Measurements from ENCODE around the gene TTLL13. TPM values are rescaled to one million over a fixed set of nuclear protein-coding genes. Genes with fewer than 3 reads are reported as not detected.
"Not testable (repeated sequence)": the region's sequence is repeated elsewhere in the genome, so short reads cannot be mapped to it uniquely, and the experiment has no call there.

Gene TTLL13
- total RNA-seq, 1 donor from 2014 or later, result 0.19 TPM

DNA sequence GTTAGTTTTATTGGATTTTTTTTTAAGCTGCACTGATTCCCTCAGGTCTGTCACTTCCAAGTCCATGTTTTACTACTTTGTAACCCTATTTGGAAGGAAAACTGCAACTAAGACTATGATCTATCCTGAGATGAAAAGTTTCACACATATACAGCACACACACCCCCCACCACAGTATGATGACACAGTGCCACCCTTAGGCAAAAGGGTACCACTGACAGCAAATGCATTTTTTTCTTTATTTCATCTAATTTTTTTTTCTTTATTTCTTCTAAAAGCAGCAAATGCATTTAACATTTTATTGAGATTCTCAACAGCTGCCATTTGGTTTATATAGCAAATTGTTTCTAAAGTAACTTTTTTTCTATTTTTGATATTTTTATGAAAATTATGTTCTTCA lies 37.3 kb downstream of the TTLL13 start:
- Histone ChIP-seq H3K36me3 (no peaks in the 10 kb centered on the region), H3K27me3 (ENCODE audit: low read depth) (no peaks in the 10 kb centered on the region), H3K9me3 (replicated peaks) (no peaks in the 10 kb centered on the region), H3K27ac (replicated peaks) (no peak overlapping the region), H3K4me3 (no peak overlapping the region), H3K4me1 (no peaks in the 10 kb centered on the region)
- DNase-seq, result no peak
- intact Hi-C loops (cut with micrococcal nuclease), result no loop called here
- TF ChIP-seq, protein P1, sequence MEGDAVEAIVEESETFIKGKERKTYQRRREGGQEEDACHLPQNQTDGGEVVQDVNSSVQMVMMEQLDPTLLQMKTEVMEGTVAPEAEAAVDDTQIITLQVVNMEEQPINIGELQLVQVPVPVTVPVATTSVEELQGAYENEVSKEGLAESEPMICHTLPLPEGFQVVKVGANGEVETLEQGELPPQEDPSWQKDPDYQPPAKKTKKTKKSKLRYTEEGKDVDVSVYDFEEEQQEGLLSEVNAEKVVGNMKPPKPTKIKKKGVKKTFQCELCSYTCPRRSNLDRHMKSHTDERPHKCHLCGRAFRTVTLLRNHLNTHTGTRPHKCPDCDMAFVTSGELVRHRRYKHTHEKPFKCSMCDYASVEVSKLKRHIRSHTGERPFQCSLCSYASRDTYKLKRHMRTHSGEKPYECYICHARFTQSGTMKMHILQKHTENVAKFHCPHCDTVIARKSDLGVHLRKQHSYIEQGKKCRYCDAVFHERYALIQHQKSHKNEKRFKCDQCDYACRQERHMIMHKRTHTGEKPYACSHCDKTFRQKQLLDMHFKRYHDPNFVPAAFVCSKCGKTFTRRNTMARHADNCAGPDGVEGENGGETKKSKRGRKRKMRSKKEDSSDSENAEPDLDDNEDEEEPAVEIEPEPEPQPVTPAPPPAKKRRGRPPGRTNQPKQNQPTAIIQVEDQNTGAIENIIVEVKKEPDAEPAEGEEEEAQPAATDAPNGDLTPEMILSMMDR (IDR thresholded peaks at IDR 0.05; ENCODE audit: borderline replicate concordance), result peak; percentile 52

DNA sequence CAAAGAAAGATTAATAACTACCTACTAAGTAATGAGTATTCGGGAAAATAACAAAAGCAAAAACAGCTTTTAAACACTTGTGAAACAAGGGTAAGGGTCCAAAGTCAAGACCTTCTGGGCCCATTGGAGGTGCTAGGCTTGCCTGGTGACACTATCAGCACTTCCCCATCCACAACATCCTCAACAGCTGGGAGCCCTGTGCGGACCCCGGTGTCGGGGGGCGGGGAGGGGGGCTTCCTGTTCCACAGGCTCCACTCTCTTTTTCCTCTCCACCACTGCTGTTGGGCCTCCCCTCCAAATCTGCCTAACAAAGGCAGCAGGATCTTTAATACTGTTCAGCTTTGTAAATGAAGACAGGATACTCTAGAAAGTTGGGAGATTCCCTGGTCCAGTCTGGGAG lies 37.7 kb downstream of the TTLL13 start:
- no peaks in the 10 kb centered on the region for H3K27me3 ChIP-seq (ENCODE audit: low read depth)
- H3K27ac ChIP-seq (replicated peaks), result no peak overlapping the region
- DNase-seq, result no peak
- H3K9me3 ChIP-seq (replicated peaks), result no peaks in the 10 kb centered on the region
- TF ChIP-seq, protein P1 (IDR thresholded peaks at IDR 0.05; ENCODE audit: borderline replicate concordance), result no peak
- H3K4me3 ChIP-seq, result no peak overlapping the region
- no peaks in the 10 kb centered on the region for H3K36me3 ChIP-seq
- intact Hi-C loops (cut with micrococcal nuclease), result no loop called here
- H3K4me1 ChIP-seq, result no peaks in the 10 kb centered on the region

DNA sequence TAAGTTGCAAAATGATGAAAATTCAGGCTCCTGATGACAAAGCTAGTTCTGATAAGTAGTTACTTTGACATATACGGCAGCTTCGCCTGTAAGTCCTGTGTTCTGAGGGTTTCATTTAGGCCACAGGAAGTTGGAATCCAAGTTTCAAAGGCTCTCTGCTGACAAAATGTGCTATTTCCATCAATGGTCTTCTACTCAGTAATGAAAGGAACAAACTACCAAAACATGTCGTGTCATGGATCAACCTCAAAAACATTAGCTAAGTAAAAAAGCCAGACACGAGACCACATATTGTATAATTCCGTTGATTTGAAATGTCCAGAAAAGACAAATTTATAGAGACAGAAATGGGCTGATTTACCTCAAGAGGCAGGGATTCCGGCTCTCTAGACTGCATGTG lies 38.6 kb downstream of the TTLL13 start:
- no peaks in the 10 kb centered on the region for H3K27me3 ChIP-seq (ENCODE audit: low read depth)
- intact Hi-C loops (cut with micrococcal nuclease), result no loop called here
- no peak overlapping the region for H3K27ac ChIP-seq (replicated peaks)
- H3K36me3 ChIP-seq, result no peaks in the 10 kb centered on the region
- H3K4me1 ChIP-seq, result no peaks in the 10 kb centered on the region
- DNase-seq, result no peak
- TF ChIP-seq, protein P1 (IDR thresholded peaks at IDR 0.05; ENCODE audit: borderline replicate concordance), result no peak
- H3K4me3 ChIP-seq, result no peak overlapping the region
- no peaks in the 10 kb centered on the region for H3K9me3 ChIP-seq (replicated peaks)

DNA sequence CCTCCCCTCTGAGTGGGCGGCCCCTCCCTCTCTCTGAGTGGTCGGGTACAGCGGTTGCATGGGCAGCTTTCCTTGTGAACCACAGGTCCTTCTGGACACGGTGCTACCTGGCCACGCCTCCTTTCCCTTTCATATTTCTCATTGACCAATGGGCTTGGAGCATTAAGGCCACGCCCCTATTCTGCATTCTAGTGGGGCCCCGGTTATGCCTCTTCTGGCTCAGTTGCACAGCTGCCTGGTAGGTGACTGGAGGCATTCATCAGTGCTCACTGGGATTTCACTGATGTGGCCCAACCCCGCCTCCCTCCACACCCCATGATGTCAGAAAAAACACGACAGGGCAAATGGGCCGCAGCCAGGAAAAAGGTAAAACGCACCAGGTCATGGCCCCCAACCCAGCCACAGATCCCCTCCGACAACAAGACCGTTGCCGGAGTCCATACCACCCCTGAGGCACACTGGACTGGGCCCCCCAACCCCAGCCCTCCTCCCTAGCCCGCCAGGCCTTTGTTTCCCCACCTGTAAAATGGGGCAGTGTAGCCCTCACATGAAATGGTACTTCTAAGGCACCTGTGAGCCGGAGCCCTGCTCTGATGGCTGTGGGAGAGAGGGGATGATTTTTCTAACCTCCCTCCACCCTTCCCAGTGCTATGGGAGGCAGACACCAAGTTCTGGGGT lies 42.5 kb downstream of the TTLL13 start:
- no peaks in the 10 kb centered on the region for H3K27me3 ChIP-seq (ENCODE audit: low read depth)
- H3K27ac ChIP-seq (replicated peaks), result no peak overlapping the region
- DNase-seq, result no peak
- intact Hi-C loops (cut with micrococcal nuclease), result no loop called here
- TF ChIP-seq, protein P1 (IDR thresholded peaks at IDR 0.05; ENCODE audit: borderline replicate concordance), result no peak
- no peaks in the 10 kb centered on the region for H3K9me3 ChIP-seq (replicated peaks)
- H3K4me3 ChIP-seq, result no peak overlapping the region
- H3K36me3 ChIP-seq, result no peaks in the 10 kb centered on the region
- H3K4me1 ChIP-seq, result peaks cover 6% of the 10 kb centered on the region

DNA sequence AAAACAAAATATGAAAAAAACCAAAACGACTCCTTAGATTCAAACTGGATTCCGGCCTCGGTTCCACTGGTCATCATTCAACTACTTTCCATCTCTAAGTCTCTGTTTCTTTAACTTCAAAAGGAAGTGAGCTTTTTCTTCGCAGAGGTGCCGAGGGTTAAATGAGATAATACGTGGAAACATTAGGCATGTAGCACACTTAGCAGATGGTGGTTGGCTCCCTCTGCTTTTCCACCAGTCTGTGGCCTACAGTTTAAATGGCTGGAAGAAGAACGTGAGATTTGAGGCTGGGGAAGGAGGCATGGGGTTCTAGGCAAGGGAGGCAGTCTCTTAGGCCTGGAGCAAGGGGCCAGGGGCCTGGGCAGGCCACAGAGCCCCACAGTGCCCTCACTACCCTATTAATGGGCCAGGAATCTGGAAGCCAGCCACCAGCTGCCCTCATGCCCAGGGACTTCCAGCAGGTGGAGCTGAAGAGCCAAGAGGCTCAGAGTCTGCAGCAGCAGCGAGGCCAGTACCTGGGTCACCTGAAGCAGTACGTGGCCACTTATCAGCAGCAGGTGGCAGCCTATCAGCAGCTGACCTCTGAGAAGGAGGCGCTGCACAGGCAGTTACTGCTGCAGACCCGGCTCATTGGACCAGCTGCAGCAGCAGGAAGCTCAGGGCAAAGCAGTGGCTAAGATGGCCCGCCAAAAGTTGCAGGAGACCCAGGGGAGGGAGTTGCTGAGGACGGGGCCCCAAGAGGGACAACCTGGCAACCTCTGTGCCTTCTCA lies 43.9 kb downstream of the TTLL13 start:
- H3K27ac ChIP-seq (replicated peaks); H3K4me3 ChIP-seq; H3K27me3 ChIP-seq (ENCODE audit: low read depth); H3K4me1 ChIP-seq; H3K9me3 ChIP-seq (replicated peaks); H3K36me3 ChIP-seq; intact Hi-C loops (cut with micrococcal nuclease): not testable (repeated sequence)
- TF ChIP-seq, protein P1 (IDR thresholded peaks at IDR 0.05; ENCODE audit: borderline replicate concordance), result peak; percentile 85
- DNase-seq, result peak; percentile 62
